ENCODE data around the gene EPM2A.
"Not testable (repeated sequence)": the region's sequence is repeated elsewhere in the genome, so short reads cannot be mapped to it uniquely, and the experiment has no call there.

The EPM2A gene

DNA sequence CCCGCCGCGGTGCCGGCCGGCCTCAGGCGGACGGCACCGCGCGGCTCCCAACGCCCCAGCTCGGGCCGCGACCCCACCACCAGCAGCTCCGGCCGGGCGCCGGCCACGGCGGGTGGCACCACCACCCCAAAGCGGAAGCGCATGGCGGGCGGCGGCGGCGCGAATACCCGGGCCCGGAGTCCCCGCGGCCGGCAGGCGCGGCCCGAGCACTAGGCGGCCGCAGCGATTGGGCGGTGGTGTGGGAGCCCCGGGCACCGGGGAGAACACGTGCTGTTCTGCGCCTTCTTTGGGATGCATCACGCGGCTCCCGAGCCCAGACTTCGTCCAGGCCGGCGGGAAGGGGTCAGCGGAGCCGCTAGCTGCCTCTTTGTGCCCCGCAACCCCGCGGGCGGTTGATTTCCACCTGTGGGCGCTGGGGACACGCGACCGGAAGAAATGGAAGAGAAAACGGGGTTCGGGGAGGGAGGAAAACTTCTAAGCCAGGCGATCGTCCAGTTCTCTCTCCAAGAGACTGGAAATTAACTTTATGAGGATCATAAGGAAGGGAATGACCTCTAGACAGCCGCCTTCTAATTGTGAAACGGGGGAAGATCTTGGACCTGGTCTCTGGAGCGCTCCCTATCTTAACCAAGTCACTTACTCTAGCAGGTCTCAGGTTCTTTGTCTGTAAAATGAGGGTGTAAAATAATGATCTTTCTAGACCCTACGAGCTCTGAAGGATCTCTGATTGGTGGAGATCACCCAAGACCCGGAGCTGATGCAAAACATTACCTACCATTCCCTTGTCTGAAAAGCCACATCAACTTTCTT is at the start of gene EPM2A:
Gene EPM2A, minus strand, starts transcription at position 165 of the 810 bp plus-strand sequence. Its CDS starts 22 bp downstream, at position 143.
- peak; percentile 55 for DNase-seq

DNA sequence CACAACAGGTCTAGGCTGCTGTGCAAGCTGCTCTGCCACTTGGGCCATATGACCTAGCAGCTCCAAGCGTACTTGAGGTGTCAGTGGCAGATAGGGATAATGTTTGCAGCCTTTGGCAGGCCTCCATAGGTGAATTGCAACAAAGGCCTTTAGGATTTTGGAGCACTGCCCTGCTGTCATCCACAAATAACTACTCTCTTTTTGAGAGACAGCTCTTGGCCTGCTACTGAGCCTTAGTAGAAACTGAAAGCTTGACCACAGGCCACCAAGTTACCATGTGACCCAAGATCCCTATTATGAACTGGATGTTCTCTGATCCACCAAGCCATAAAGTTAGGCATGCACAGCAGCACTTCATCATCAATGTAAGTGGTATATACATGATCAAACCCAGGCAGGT is 49.4 kb upstream of the EPM2A start:
- no peak for DNase-seq

DNA sequence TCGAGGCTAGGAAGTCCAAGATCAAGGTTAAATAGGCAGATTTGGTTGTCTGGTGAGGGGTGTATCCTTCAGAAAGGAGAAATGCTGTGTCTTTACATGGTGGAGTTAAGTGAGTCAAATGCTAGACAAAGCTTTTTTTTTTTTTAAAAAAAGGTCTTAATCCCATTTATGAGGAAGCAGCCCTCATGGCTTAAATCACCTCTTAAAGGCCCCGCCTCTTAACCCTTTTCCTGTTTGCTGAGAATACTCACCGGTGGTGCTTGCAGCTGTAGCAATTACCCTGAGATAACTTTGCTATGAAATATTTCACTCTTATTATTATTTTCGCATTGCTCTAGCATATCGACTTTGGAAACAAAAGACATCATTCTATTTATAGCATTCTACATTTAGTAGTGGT is 48.5 kb upstream of the EPM2A start:
- DNase-seq: no peak

DNA sequence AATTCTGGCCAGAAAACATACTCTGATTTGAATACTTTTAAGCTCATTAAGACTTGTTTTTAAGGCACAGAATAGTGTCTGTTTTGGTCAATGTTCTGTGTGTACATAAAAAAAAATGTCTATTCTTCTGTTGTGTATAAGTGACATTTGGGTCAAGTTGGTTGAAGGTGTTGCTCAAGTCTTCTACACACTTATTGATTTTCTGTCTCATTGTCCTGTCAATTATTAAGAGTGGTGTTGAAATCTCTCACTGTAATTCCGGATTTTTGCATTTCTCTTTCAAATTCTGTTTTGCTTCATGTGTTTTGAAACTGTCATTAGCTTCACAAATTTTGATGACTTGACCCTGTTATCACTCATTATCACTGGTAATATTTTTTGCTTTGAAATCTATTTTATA is 37.5 kb upstream of the EPM2A start:
- DNase-seq: no peak

DNA sequence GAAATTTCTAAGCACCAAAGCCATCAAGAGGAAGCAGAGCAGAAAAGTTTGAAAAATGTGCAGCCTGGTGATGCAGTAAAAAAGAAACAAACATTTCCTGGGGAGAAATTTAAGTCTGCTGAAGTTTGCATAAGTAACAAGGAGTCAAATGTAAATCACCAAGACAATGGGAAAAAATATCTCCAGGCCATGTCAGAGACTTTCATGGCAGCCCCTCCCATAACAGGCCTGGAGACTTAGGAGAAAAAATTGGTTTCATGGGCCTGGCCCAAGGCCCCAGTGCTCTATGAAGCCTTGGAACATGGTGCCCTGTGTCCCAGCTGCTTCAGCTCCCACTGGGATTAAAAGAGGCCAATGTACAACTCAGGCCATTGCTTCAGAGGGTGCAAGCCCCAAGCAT is 30.1 kb upstream of the EPM2A start:
- DNase-seq: no peak

DNA sequence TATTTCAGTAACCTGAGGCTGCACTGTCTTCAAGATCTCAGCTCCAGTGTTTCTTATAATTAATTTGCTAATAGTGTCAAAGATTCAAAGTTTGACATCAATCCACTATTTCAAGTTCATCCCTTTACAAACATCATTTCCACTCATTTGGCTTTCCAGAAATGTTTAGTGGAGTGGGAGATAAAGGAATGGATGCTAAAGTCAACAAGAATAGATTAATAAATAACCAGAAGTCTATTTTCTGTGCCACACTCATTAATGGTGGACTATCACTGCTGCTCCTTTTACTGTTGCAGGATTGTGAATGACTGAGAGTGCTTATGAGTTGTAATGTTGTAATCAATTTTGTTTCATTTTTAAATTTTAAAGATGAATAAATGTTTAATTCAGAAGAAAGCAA is 28.4 kb upstream of the EPM2A start:
- no peak for DNase-seq

DNA sequence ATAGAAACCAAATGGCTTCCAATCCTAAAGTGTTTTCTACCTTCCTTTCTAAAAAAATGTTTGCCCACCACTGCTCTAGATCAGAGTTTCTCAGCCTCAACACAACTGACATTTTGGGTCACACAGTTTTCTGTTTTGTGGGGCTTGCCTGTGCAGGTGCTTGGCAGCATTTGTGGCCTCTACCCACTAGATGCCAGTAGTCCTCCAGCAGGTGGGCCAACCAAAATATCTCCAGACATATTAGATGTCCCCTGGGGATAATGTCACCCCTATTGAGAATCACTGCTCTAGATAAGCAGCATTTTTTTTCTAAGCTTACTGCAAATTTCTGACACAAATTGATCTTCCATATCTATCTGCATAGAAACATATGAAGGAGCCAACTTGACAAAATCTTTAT is 26.3 kb upstream of the EPM2A start:
- DNase-seq: no peak

DNA sequence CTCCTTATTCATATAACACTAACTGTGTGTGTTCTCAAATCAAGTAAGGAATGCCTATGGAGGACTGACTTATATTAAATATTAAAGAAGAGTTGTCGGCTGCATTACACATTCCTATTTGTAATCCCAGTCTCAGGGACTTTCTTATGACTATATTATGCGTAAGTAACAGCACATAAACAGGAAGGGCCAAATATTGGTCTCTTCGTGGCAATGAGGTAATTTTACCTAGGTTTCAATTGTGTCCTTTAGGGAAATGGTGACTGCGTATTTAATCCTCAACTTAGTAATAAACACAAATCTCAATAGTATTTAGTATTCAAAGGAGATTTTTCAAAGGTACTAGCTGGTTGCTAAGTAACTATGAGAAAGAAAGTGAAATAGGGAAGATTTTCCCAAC is 22.8 kb upstream of the EPM2A start:
- no peak for DNase-seq

DNA sequence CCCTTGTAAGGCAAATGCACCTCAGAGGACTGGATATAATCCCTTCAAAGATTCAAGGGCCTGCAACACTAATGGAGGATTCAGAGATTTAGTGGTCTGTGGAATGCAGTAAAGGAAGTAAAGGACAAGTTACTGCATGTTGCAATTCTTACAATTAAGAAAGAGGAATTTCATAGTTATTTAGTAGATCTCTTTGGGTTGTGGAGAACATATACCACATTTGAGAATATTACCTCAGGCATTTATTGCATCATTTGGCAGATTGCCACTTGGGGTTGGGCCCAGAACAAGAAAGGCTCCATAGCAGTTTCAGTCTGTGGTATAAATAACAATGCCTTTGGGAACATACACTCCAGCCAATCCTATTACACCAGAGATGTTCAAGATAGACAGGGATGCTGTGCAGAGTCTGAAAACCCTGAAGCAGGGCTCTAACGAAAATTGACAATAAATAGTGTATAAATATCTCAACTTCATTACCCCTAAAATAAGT is 20.9 kb upstream of the EPM2A start:
- no peak for DNase-seq

DNA sequence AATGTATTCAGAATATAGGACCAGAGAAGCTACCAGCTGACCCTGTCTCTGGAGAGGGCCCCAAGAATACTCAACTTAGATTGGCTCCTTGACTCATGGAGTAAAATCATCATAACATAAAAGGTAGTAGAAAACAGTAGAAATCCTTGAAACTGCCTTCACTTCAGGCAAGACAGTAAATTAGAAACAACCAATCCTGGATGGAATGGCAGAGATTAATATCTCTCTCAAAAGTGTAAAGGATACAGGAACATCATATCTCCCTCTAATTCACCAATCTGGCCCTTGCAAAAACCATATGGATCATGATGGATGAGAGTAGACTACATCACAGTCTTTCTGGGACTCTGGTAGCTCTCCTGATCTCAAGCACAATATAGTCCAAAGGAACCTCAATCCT is 20.4 kb upstream of the EPM2A start:
- DNase-seq: no peak

DNA sequence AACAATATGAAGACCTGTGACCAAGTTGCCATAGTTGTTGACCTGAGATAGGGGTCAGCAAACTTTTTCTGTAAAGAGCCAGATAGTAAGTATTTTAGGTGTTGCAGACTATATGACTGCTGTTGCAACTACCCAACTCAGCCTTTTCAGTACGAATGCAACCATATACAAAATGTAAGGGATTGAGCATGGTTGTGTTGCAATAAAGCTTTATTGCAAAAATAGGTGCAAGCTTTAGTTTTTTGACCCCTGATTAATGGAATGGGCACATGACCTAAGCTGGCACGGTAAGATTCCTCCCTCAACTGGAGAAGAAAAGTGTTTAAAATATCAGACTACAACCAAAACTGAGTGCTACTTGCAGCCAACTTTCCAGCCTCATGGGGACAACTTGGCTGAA is 17.3 kb upstream of the EPM2A start:
- DNase-seq: no peak

DNA sequence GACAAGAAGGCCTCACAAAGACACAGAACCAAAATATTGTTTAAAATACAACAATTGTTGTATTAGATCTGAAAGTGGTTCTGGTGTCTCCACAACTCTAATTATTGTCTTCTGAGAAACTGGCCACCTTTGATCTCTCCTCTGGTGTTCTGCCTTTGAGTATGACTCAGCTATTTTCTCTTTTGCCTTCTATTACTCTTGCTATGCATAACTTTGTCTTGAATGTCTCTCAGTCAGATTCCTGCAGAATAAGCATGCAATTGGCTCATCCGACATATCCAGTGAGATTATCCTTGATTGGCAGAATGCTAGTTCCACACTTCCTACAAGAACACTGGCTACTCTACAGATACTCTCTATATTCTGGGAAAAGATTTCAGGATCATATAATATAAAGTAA is 14.3 kb upstream of the EPM2A start:
- no peak for DNase-seq

DNA sequence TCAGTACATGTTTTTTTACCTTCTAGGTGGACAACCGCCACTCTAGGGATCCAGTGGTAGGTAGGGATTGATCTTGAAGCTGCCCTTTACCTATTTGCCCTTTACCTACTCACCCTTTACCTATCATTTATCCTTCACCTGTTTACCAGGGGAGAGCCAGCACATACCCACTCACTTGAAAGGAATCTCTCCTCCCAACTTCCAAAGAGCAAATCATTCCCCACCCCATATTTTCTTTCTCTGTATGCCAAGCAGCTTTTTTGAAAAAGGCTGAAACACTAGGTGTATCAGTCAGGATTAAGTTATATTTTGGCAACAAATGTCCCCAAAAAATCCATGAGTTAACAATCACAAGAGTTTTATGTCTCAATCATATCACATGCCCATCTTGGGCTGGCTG is 10.5 kb upstream of the EPM2A start:
- no peak for DNase-seq

DNA sequence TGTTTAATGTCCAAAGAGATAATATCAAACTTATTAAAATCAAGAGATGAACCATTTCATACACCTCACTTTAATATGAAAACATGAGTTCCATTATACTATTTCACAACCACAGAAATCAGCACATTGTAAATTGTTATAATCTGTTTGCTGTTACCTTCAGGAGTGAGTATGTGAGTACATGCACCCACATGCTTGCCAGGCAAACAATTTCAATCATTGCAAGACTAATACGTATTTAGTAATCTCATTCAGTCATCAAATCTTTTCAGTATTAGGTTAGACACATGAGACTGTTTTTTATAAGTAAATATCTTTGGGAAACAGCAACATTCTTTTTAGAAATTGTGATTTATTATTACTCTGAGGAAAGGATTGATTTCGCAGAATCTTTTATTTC is 9.3 kb upstream of the EPM2A start:
- DNase-seq: no peak

DNA sequence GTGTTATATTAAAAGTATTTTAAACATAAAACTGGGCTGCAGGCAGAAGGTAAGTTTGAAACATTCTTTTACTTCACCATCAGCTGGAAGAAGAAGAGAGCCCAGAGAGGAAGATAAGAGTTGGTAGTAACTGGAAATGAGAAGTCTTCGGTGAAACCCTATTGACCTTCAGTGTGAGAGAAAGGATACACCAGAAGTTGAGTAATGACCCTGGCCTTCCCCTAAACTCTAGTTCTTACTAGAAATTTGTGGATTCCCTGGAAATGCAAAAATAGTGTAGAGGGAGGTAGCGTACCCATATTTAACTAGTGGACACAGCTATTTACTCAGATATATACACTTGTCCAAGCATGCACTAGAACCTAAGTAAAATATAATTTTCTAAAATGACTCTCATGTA is 8.0 kb upstream of the EPM2A start:
- no peak for DNase-seq

DNA sequence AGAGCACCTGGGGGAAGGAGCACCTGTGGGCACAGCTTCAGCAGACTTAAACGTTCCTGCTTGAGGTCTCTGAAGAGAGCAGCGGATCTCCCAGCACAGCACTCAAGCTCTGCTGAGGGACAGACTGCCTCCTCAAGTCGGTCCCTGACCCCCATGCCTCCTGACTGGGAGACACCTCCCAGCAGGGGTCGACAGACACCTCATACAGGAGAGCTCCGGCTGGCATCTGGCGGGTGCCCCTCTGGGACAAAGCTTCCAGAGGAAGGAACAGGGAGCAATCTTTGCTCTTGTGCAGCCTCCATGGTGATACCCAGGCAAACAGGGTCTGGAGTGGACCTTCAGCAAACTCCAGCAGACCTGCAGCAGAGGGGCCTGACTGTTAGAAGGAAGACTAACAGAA is 7.2 kb upstream of the EPM2A start:
- DNase-seq: not testable (repeated sequence)

DNA sequence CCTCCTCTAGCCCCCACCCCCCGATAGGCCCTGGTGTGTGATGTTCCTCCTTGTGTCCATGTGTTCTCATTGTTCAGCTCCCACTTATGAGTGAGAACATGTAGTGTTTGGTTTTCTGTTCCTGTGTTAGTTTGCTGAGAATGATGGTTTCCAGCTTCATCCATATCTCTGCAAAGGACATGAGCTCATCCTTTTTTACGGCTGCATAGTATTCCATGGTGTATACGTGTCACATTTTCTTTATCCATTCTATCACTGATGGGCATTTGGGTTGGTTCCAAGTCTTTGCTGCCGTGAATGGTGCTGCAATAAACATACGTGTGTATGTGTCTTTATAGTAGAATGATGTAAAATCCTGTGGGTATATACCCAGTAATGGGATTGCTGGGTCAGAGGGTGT is 4.4 kb upstream of the EPM2A start:
- DNase-seq: not testable (repeated sequence)

DNA sequence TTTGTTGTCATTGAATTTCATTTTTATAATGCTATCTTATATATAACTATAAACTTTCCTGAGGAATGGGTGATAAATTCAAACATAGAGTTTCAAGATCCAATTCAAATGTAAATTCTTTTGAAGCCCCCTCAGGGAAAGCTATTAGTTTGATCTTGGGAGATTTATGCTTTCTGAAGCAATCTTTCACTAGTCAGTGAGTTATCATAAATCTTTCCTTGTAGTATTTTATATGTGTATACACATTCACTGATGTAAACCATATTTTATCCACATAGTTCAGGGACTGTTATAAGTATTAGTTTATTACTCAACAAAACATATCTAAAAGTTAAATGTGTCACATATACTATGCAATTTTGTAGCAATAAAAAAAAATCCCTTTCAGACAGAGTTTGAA is 2.9 kb upstream of the EPM2A start:
- no peak for DNase-seq

DNA sequence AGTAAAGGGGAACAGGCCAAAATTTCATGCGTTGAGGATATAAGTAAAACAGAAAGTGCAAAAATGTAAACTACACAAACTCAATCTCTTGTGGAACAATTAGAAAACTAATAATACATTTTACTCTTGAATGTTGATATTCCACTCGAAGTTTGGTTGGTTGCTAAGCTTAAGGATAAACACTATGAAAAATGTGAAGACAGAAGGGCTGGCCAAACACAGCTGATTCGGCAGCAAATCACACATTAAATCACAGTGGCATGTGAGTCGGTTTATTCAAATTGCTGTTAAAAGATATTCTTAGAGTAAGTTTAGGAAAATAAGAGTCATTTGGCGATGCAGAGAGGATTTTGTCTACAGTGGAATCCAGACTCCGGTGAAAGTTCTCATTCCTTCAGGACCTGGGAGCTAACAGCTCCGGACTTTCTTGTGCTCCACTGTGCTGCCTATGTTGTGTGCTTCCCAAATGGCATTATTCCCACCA is 1.4 kb upstream of the EPM2A start:
- DNase-seq: no peak

DNA sequence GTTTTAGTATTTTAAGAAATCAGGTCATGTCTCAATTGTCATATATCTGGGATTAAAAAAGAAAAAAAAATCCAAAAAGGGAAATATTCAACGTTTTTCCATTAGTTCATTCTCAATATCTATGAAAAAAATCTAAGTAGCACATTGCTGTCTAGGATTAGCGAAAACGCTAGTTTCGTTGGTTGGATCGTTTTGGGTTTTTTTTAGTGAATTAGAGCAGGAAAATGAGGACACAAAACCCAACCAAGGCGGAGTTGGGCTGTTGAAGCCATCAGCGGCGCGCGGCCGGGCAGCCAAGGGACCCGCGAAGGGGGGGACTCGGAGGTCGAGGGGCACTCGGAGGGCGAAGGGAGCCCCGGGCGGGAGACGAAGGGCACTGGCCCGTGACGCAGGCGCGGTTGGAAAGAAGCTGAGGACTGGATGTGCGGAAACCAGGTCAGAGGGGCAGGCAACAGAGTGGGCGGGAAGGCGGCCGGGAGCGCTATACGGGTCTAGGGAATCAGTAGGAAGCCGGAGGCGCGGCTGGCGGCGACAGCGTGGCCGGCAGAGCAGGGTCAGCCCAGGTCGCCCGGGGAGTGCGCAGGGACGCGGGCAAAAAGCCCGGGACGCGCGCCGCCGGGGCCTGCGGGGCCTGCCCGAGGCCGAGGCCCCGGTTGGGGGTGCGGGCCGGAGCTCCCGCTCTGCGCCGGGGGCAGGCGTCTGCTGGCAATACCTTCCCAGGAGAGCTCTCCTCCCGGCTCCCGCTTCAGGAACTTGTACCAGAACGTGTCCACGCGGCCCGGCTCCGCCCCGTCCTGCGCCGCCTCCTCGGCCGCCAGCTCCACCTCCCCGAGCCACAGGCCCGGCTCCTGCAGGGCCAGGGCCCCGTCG is 599 bp downstream of the EPM2A start:
- DNase-seq: peak; percentile 71

DNA sequence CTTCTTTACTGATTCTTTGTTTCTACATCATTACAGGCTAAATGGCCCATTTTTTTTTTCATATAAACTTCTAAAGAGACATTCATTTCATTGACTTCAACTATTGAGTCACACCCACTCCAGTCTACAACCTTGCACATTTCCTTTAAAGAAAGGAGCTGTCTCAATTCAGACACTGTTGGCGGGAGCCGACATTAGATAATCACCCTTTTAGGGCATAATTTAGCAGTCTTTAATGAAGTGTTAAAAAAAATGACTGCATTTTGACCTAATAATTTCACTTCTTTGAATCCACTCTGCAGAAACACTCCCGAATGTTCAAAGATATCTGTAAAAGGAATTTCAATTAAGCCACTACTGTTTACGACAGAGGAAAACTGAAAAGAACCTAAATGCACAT is 1.5 kb downstream of the EPM2A start:
- no peak for DNase-seq

DNA sequence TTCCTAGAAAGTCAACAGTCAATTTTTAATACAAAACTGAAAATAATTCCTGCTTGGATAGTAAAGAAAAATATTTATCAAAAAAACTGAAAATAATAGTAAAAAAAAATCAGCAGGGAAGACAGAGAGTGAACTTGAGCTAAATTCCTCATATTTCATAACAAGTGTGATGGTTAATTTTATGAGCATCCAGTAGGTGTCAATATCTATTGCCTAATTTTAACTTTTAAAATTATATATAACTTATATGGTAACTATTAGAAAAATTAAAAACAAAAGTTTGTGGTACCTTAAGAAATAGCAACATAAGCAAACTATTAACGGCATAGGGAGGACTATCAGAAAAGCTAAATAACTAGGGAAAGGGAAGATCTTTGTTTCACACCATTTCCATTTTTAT is 2.1 kb downstream of the EPM2A start:
- DNase-seq: no peak

DNA sequence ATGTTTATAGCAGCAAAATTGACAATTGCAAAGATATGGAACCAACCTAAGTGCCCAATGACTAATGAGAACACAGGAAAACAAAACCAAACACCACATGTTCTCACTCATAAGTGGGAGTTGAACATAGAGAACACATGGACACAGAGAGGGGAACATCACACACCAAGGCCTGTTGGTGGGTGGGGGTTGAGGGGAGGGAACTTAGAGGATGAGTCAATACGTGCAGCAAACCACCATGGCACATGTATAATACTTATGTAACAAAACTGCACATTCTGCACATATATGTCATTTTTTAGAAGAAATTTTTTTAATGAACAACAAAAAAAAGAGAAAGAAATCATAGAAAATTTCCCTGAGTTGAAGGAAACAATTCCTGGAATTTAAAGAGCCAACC is 3.9 kb downstream of the EPM2A start:
- DNase-seq: peak; percentile 8

DNA sequence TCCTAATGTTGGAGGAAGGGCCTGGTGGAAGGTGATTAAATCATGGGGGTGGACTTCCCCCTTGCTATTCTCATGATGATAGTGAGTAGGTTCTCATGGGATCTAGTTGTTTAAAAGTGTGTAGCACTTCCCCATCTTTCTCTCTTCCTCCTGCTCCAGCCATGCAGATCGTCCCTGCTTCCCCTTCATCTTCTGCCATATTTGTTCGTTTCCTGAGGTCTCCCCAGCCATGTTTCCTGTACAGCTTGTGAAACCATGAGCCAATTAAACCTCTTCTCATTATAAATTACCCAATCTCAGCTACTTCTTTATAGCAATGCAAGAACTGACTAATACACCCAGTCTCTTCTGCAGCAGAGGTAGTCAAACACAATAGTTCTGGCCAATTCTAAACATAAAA is 5.4 kb downstream of the EPM2A start:
- no peak for DNase-seq

Data from stimulated activated CD4-positive, alpha-beta T cell treated with anti-CD3 and anti-CD28 coated beads, Interleukin-1b, Interleukin-23, amount 100 ng/mL, for 48 hours (primary cell).